Mucosa of descending colon (tissue), 3 donors: ENCODE measurements around the gene PBRM1. TPM values are rescaled to one million over a fixed set of nuclear protein-coding genes. Genes with fewer than 3 reads are reported as not detected.
"Not testable (repeated sequence)": the region's sequence is repeated elsewhere in the genome, so short reads cannot be mapped to it uniquely, and the experiment has no call there.

Experiments used
- ATAC-seq: fragments of 200-7000 bp; cut with Tn5 transposase; one replicate; pipeline ENCODE4 v1.9.1; 2020; ENCODE audit warnings: mild to moderate bottlenecking, moderate library complexity
- DNase-seq, 3 donors: peaks; one replicate each; pipeline ENCODE4 v3.0.0-alpha.2; 2020
- H3K36me3 ChIP-seq: fragments of 200-600 bp; one replicate; pipeline ENCODE4 v1.8.0; 2021; ENCODE audit warnings: low read depth, mild to moderate bottlenecking
- H3K4me1 ChIP-seq: fragments of 200-600 bp; one replicate; pipeline ENCODE4 v1.8.0; 2021; ENCODE audit warnings: low read depth, mild to moderate bottlenecking
- H3K4me3 ChIP-seq: fragments of 200-600 bp; one replicate; pipeline ENCODE4 v1.8.0; 2021; ENCODE audit warnings: mild to moderate bottlenecking
- H3K9me3 ChIP-seq: fragments of 200-600 bp; one replicate; pipeline ENCODE4 v1.8.0; 2021; ENCODE audit warnings: mild to moderate bottlenecking
- intact Hi-C, 2 donors: fragments of 100-400 bp; cut with DNase I in 1 of 2; cut with micrococcal nuclease in 1 of 2; formaldehyde crosslinking; loops; one replicate each; pipeline versions ENCODE4 v1.11.0 to v1.11.1; 2022; cut with DNase I, micrococcal nuclease
- total RNA-seq, 3 donors: library from RNA; stranded (reverse); fragmentation: NEBNext Ultra II Directional in 2 of 3; extraction: Animal tissue kit (Norgen Biotek cat#: 25700) in 2 of 3; gene quantifications; one replicate each; pipeline versions ENCODE4 v1.2.1 to v1.2.4, GENCODE V29; 2021 to 2023
- TF ChIP-seq, protein P1 (sequence below): fragments of 200-600 bp; IDR thresholded peaks from one replicate; pipeline ENCODE4 v1.8.0; 2022; ENCODE audit warnings: antibody characterized with exemption, mild to moderate bottlenecking
- donor health status: DM: no; HTN: no; CAD: no; lungs with moderate emphysema.
- donor health status: DM: no; HTN: no; CAD: no.
- donor health status: DM: no; HTN: yes; CAD: no.

The PBRM1 gene
- total RNA-seq, 3 donors from 2014 or later, result 48.5 to 86.1 (median 56.8) TPM

- peak in 1 of 3 donors; percentile 18 for DNase-seq
- Histone ChIP-seq H3K4me3 (no peak overlapping the region), H3K36me3 (no peaks in the 10 kb centered on the region), H3K9me3 (no peaks in the 10 kb centered on the region), H3K4me1 (peaks cover 6% of the 10 kb centered on the region)
- intact Hi-C loops, result no loop called here
- no peak for ATAC-seq
- TF ChIP-seq, protein P1, sequence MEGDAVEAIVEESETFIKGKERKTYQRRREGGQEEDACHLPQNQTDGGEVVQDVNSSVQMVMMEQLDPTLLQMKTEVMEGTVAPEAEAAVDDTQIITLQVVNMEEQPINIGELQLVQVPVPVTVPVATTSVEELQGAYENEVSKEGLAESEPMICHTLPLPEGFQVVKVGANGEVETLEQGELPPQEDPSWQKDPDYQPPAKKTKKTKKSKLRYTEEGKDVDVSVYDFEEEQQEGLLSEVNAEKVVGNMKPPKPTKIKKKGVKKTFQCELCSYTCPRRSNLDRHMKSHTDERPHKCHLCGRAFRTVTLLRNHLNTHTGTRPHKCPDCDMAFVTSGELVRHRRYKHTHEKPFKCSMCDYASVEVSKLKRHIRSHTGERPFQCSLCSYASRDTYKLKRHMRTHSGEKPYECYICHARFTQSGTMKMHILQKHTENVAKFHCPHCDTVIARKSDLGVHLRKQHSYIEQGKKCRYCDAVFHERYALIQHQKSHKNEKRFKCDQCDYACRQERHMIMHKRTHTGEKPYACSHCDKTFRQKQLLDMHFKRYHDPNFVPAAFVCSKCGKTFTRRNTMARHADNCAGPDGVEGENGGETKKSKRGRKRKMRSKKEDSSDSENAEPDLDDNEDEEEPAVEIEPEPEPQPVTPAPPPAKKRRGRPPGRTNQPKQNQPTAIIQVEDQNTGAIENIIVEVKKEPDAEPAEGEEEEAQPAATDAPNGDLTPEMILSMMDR, result no peak
These were observed 156.1 kb downstream of the PBRM1 start for GRCh38 chr3:52529376-52530333.

DNA sequence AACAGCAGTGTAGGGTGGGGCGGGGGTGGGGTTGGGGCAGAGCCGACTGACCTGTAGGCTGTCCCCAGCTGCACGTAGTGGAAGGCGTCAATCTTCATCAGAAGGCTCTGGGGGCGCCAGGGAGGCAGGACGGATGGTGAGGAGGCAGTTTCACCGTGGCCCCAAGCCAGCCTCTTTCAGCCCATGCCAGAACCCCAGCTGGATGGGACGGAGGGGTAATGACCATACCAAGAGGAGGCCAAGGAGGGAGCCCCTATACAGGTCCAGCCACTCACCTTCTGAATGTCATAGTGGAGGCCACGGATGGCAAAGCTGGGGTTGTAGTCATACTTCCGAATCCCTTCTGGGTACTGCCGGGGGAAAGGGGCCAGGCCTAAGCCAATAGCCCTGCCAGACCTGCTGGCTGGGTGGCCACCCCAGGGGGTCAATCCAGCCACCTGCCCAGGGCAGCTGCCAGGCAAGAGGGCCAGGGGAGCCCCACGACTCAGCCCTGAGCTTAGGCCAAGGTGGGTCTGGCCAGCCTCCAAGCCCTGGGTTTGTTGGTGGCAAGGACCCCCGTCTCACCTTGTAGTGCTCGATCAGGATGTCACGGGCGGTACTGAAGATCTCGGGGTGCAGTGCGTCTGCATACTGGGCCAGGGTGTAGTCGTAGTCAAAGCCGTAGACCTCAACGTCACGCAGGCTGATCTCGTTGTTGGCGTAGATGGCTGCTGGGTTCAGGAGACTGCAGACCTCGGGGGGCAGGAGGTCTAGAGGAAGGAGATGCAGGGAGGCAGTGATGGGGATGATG, 156.9 kb downstream of the PBRM1 start:
- Histone ChIP-seq H3K4me3 (no peak overlapping the region), H3K36me3 (no peaks in the 10 kb centered on the region), H3K4me1 (peaks cover 6% of the 10 kb centered on the region), H3K9me3 (no peaks in the 10 kb centered on the region)
- TF ChIP-seq, protein P1, result no peak
- no peak for ATAC-seq
- intact Hi-C loops, result no loop called here
- peak in 2 of 3 donors; percentile 26 to 46 for DNase-seq

- ATAC-seq (no peak), DNase-seq (peak in 2 of 3 donors; percentile 16 to 40)
- TF ChIP-seq, protein P1, result no peak
- intact Hi-C loops, result no loop called here
- Histone ChIP-seq H3K4me3 (no peak overlapping the region), H3K4me1 (peaks cover 3% of the 10 kb centered on the region), H3K9me3 (no peaks in the 10 kb centered on the region), H3K36me3 (no peaks in the 10 kb centered on the region)
These were observed 157.8 kb downstream of the PBRM1 start for GRCh38 chr3:52527732-52528585.

DNA sequence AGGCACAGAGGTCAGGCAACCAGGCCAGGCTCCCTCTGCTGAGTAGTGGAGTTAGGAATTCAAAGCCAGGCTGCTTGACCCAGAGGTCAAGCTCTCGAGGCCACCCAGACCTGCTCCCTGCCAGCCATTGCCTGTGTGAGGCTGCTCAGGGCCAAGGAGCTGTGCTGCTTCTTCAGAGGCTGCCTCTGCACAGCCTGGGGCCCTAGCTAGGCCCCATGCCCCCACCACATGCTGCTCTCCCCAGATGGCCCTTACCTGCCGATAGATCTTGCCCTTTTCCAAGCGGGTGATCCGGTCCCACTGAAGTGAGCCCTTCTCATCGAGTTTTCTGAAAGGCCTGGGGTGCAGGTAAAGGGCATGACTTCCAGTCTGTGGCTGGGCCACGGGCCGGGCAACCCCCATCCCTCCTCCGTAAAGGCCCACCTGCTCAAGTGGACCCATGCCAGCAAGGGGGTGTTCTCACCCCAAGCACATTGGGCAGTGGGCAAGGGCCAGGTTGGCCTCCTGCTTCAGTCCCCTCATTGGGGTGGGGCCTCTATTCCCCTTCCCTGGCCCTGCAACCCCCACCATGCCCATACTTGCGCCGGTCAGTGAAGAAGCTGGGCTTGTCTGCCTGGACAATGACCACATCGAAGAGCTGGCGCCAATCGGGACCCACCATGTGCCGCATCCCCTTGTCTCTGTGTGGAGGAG, 158.5 kb downstream of the PBRM1 start:
- DNase-seq (peak in 2 of 3 donors; percentile 15 to 40), ATAC-seq (no peak)
- TF ChIP-seq, protein P1, result no peak
- Histone ChIP-seq H3K4me3 (no peak overlapping the region), H3K36me3 (no peaks in the 10 kb centered on the region), H3K9me3 (no peaks in the 10 kb centered on the region), H3K4me1 (no peaks in the 10 kb centered on the region)
- intact Hi-C loops, result no loop called here

- intact Hi-C loops, H3K36me3 ChIP-seq, DNase-seq, H3K4me3 ChIP-seq, ATAC-seq, H3K9me3 ChIP-seq, H3K4me1 ChIP-seq: not testable (repeated sequence)
These were observed 159.1 kb downstream of the PBRM1 start for GRCh38 chr3:52526671-52527038.
